ENCODE measurements around the gene SLC9A9.

Gene SLC9A9

DNA sequence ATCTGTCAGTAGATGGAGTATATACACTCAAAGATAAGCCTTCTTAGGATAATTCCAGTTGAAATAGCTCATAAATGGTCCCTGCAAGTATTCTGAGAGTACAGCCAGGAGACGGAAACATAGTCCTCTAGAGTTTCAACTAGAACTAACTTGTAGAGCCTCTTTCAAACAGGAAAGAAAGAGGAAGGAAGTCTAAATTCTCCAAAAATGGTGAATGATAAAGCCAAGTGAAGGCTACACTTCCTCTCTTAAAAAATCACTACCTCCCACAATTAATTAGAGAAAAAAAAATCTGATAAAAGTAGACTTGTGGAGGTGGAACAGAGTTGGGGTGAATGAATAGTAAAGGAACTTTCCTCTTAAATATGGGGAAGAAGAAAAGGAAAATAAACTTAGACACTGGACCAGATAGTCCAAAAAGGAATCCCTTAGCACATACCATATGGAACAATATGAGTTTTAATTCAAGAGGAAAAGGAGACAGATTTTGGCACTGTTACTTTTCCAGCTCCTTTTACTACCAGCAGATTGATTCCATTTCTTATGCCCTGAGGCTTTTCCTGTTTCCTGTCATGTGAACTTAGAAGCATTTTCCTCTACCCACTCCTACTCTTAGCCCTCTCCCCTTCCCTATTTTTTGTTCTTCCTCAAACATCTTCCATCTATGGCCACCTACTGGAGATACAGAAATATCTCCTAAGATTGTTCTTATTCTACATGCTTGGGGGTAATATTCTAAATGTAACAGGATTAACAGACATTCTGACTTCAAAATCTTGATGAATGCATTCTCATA, 521.1 kb downstream of the SLC9A9 start:
- DNase-seq (ENCODE audit: low read depth): peak; percentile 46

DNA sequence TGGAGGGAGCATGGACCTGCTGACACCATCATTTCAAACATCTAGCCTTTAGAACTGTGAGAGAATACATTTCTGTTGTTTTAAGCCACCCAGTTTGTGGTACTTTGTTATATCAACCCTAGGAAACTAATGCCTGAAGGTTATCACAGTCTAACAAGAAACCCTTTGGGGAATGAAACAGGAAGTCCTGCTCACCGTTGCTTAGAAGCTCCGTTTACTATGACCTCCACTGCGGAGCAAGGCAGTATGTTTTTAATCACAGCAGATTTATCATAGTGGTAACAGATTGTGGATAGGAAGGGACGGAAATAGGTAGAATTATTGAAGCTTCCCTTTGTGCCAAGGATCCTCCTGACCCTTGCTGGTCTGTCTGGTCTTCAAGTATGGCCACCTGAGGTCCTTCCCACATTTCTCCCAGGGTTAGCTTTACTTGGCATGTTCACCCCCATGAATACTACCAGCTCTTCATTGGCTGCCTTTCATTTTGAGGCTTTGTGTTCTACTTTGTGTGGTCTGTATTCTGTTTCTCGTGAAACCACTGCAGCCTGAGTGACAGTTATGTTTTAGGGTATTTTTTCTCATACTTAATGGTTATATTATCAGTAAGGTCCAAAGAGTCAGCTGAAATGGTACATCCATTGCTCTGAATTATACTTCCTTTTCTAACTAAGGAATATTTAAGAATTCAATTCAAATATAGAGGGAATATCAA, 527.1 kb downstream of the SLC9A9 start:
- DNase-seq (ENCODE audit: low read depth): no peak

DNA sequence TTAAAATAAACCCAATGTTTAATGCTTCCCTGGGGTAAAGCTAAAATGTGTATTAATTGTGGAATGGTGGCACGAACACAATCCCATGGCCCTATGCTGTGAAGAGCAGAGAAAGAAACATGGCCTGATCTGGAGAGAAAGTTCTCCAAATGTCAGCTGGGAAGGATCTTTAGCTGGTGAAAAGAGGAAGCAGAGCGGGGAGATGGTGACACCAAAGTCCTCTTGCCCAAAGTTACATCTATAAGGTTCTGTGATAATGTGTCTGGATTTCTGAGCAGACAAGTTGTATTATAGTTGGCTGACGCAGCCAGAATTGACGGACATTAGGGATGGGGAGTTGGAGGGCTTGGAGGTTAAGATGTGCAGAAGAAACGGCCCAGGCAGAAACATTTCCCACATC, 532.5 kb downstream of the SLC9A9 start:
- DNase-seq (ENCODE audit: low read depth): no peak

DNA sequence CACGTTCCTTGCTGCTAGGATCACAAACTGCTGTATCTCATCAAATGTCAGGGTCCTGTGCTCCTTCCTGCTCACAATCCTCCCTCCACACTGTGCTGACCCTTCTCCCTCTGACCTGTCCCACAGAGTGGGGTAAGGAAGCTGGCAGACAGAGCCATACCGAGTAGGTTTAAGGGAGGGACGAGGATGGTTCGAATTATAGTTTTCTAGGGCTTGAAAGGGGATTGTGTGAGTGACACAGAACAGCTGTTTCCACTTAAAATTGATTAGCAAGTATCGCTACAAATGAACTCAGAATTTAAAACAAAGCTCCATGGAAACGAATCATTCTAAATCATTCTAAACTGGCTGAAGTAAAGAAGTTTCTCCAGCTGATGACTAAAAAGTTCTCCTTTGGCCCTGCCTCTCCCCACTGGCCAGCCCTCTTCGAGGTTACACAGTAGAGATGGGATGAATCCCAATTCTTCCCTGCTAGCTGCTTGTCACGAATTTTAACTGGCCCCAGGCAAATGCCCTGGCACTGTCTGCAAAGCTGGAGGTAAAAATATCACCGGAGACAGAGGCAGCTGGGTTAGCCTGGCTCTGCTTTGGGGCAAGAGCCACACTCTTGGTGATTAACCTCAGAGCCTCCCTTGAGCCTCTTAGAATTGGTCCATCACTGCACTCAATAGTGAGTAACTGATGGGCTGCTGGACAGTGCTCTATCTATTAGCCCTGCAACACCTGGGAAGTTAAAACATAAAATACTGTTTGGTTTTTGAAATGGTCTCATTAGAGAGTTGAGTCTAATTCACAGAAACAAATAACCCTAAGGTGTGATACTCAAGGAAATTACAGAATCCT, 533.8 kb downstream of the SLC9A9 start:
- peak; percentile 31 for DNase-seq (ENCODE audit: low read depth)

DNA sequence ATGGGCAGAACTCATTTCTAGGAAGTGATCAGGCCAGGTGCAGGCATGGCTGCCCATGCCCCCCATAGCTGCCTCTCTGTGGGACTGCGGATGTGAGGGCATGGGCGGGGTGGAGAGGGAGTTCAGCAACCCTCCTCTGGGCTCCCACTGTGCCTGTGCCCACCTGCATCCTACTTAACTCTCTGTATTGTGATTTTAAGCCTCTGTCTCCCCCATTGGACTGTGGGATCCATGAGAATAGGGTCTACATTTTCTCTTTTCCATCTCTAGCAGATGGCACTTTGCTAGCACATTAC, 534.4 kb downstream of the SLC9A9 start:
- no peak for DNase-seq (ENCODE audit: low read depth)

DNA sequence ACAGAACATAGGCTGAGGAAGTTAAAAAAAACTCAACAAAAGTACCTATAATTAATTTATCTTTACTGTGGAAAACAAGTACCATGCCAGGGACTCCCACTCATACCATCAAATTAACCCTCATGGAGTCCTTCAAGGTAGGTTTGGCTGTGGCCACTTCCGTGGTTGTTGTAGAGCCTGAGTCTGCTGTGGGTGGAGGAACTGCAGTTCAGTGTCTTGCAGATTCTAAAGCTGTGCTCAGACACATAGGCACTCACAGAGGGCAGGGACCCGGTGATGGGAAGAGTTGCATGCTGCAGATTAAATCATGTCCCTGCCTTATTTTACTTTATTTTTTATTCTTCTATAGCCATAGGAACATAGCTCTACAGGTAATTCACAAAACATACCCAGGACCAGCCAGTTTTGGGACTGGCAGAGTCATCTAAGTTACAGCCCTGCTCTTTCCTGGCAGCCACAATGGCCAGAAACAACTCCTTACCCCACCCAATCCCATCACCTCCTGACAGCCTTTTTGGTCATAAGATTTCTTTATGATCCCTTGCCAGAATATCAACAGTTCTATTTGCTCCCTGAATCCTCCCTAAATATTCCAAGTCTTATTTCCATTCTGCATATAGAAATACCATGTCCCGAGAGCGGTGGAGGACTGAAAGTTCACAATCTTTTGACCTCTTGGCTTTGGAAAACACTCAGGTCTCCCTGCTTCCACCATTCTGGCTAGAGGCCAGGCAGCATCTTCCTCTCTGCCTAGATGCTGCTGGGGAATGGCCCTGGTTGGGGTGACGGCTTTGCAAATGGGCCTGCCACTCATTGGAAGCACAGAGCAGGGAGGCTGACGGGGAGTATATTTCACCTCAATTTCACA, 535.0 kb downstream of the SLC9A9 start:
- DNase-seq (ENCODE audit: low read depth): no peak

DNA sequence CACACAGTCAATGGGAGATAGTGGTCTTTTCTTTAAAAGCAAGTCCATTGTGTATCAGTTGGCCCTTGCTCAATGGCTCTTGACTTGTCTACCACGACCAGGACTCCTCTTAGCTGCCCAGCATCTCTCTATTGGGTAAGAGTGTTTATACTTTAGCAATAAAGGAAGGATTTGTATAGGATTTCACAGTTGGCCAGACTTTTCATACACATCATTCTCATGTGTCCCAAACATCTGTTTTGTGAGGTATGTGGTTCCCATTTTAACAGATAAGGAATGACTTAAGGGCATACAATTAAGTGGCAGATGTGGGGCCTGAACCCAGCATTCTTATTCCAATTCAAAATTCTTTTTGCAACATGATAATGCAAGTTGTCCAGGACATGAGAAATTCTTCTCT, 537.2 kb downstream of the SLC9A9 start:
- DNase-seq (ENCODE audit: low read depth): no peak

DNA sequence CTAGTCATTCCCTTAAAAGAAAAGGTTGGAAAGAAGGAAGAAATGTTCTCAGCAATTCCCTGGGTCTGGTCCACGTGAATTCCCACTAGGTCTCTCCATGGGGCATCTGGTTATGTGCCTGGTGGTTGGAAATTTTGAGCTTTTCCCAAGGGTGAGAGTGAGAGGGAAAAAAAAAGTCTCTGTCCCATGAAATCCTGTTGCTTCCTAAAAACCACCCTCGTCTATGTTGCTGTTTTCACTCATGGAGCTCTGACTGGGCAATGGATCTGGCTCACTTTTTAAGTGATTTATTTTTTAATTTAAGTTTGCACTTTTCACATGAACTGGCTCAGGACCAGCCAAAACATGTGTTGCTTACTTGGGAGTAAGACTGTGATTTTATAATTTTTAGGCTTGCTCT, 538.6 kb downstream of the SLC9A9 start:
- no peak for DNase-seq (ENCODE audit: low read depth)

DNA sequence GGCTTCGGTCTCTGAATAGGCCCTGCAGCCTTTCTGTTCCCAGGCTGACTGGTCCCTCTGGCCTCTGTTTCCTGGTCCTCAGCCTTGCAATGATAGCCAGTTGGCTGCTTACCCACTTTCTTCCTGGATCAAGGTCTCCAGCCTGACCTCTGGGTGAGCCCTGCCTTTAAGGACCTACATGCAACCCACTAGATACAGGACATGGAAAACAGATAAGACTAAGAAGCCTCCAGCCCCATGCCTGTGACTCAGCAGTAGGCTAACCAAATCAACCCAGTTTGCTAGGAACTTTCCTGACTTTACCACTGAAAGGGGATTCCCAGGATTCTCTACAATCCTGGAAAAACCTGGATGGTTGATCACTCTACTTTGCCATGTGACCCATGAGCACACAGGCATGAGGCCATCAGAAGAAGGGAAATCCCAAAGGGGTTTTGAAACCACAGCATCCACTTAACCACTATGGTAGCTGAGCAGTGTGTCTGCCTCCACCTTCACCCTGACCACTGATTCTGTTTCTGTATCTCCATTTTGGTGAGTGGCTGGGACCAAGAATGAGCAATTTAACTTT, 540.6 kb downstream of the SLC9A9 start:
- peak; percentile 56 for DNase-seq (ENCODE audit: low read depth)

DNA sequence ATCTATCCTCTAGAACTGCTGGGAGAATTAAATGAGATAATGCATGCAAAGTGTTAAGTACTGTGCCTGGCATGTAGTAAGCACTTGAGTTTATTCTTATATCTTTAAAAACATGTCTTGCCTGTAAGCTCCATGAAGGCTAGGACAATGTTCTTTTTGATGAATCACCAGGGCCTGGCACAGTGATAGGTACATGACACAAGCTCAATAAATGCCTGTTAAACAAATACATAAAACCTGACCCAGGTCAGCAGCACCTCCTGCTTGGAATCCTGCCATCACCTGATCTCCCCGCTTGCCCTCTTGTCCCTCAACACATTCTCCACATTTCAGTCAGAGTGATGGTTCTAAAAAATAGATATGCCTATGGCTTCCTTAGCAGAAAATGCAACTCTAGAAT, 541.9 kb downstream of the SLC9A9 start:
- DNase-seq (ENCODE audit: low read depth): no peak

DNA sequence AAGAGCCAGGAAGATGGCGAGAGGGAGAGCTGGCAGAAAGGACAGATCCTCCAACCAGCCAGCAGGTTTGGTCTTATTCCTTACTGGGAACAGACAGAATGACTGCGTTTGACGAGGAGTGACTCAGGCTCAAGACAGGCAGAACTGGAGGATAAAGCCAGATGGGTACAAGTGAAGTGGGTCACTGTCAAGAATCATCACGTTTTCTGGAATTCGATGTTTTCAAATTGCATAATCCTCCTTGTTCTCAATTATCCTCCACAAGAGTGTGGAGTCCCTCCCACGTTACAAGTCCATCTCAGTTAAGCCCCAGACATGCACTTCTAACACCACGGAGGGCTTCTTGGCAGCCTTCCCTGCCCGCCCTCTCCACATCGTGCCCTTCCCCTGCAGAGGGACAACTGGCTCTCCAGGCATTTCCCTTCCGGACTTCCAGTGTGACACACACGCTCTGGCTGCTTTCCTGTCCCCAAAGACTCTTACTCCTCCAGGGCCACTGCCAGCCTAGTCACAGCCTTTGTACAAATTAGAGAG, 545.6 kb downstream of the SLC9A9 start:
- DNase-seq (ENCODE audit: low read depth): peak; percentile 95

DNA sequence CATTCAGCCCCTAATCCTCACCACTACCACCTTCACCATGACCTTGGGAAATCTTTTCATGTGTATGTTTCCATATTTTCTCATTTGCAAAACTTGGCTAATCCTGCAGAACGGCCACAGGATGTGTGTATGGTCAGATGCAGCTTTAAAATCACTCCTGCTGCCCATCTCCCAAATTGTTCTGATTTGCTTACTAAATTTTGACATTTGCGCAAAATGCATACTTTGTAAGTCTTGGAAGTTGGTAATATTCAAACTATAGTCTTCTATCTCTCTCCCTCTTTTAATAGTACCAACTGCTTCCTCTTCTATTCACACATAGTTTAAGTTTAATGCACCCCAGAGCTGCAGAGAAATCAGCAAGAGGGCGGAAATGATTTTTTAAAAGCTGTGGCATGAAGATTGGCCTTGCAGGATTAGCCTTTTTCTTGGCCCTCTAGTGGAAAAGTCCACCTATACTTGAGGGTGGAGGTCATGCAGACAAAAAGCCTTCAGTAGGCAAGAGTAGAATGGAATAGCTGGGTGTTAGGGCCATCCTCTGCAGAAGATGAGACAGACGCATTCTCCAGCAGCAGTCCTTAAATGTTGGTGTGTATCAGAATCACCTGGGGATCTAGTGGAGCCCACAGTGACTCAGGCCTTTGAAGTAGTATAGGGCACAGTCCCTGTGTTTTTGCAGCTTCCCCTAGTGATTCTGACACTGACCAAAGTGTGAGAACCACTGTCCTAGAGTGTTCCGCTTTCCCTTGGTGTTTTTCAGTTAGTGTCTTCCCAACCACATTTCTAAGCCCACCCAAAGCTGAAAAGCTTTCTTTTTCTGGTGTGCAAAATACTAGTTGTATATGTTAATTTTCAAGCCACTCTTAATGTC, 547.0 kb downstream of the SLC9A9 start:
- no peak for DNase-seq (ENCODE audit: low read depth)

DNA sequence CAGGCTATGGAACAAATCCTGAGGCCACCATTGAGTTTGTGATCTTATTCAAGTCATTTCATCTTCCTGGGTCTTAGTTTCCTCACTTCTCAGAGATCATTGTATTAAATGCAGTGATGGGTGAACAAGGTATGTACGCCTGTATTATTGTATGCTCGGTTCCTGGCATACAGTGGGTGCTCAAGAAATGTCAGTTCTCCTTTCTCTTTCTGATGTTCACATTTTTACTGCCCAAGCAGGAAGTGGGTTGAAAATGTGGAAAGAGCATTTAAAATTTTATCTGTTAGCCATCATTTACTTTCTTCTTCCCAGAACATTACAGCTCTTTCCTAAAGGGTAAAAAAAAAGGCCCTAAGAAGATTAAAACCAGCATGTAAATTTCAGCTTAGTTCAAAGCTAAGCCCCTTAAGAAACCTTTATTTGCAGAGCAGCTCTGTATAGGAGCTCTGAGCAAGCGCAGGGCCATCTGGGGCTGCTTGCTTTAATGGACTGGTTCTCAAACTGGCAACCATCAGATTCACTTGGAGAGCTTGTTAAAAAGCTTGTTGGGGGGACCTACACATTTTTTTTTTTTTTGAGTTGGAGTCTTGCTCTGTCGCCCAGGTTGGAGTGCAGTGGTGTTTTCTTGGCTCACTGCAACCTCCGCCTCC, 549.3 kb downstream of the SLC9A9 start:
- DNase-seq (ENCODE audit: low read depth): no peak

DNA sequence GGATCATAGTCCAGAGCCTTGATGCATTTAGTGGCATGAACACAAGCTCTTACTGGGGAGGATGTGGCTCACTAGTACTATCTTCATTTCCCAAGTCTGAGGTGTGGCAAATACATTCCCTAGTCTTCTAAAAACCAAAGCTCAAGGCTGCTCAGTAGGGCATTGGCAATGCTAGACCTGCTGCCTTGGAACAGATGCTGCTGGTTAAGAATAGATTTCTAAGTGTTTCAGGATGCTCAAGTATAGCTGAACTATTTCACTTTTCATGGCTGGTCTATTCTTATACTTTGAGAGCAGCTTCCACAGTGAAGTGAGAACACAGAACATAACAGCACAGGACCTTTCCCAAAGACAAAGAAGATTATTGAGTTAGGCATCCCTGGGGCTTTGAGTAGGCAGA, 549.9 kb downstream of the SLC9A9 start:
- DNase-seq (ENCODE audit: low read depth): no peak

DNA sequence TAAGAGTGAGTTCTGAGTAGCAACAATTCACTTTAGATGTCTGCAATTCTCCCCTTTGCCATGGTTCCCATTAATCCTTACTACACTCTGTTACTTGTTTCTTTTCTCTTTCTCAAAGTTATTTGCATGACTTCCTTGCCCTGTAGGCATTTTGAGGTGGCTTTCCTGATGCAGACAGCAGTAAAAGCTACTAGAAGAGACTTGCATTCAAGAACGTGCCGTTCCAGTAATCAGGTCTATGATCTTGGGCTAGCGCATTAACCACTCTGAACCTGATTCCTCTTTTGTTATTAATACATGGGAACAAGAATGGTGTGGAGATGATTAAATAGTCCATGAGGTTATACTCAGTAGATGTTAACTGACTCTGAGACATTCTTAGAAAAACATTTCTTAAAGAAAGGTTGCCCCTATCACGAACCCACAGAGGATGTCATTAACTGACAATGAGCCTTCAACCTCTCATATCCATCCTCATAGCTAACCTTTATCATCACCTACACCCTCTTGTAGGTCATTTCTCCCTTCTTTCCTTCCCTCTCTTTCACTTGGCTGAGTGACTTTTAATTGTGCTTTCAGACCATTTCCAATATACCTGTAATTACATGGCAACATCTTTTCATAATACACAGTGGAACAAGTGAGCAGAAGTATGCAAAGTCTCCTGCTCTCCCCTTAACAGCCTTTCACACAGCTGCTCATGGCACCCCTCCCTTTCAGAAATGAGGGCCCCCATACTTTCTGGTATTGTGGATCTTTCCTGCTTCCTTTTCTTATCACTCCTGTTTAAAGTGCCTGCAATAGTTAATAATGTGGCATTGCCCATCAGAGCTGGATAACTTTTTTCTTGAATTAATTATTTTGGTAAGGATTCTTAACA, 552.8 kb downstream of the SLC9A9 start:
- no peak for DNase-seq (ENCODE audit: low read depth)

DNA sequence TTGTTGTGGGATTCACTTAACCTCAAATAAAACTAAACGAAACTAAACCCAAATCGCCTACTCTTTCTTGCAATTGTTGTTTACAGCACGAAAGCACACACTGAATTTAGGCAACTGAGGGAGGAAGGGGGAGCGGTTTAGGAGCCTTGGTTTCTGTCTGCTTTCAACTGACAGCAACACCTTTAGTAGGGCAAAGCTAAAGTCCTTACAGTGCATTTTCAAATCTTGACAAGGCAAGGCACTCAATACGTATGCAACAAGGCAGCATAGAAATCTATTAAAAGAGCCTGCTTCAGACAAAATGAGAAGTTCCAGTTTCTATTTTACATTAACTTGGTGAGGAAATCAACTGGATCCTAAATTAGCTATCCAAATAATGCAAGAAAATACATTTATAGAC, 554.1 kb downstream of the SLC9A9 start:
- DNase-seq (ENCODE audit: low read depth): no peak

DNA sequence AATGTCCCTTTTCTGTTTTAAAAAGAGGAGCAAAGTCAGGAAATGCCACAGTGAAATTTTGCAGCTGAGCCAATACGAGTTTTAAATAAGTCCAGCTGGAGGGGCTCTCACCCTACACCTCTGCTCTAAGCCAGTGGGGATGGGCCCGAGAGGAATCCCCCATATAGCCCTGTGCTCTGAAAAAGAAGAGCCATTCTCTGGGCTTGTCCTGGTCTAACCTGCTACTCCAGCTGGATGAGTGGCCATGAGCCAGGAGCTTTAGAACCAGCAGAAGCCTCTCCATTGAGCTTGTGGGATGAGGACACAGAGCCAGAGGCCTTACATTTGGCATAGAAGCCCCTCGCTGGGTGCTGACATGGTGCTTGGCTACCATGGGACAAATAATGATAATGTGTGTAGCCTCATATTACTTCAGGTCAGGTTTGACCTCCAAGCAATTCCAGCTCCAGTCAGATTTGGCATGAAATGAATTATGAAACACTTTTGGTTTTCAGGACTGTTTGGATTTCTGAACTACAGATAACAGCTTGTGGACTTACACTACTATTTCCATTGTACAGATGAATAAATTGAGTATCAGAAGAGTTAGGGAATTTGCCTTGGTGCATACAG, 556.3 kb downstream of the SLC9A9 start:
- no peak for DNase-seq (ENCODE audit: low read depth)

DNA sequence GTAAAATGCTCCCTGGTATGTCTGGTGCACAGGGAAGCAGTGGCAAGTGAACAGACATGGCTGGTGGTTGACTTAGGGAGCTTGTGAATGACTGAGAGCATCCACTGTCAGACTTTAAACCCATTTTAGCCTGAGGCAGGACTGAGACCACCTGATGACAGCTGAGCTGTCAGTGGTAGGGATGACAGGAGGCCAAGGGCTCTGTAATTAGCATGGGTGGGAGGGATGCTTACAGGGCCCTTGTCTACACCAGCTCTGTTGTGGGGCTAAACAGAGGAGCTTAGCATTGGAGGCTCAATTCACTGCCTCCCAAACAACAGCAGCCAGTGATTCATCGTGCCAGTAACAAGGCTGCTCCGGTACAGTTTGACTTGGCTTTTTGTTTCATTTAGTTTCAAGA, 559.3 kb downstream of the SLC9A9 start:
- no peak for DNase-seq (ENCODE audit: low read depth)

Data from EH (cell line).